ENCODE results near the gene RTTN.

The RTTN gene

GRCh38 chr18:70025580-70025979, 179.9 kb downstream of the RTTN start:
- peaks cover 19 to 59% (median 31%) of the 10 kb centered on the region in 3 donors for H3K36me3 ChIP-seq
- H3K4me3 ChIP-seq = no peak overlapping the region
- intact Hi-C loops (cut with DNase I; ENCODE audit: low total_unique reads) = no loop called here

GRCh38 chr18:70024829-70025228, 180.7 kb downstream of the RTTN start:
- H3K4me3 ChIP-seq = no peak overlapping the region
- DNase-seq = no peak
- TF ChIP-seq CTCF (IDR thresholded peaks at IDR 0.05) = no peak
- peaks cover 19 to 59% (median 30%) of the 10 kb centered on the region in 3 donors for H3K36me3 ChIP-seq
- intact Hi-C loops (cut with DNase I; ENCODE audit: low total_unique reads) = no loop called here
- peaks cover 0 to 9% (median 0%) of the 10 kb centered on the region in 4 donors for H3K4me1 ChIP-seq
- H3K27ac ChIP-seq = no peak overlapping the region
- H3K9me3 ChIP-seq = no peaks in the 10 kb centered on the region
- H3K27me3 ChIP-seq = no peaks in the 10 kb centered on the region

More at GRCh38 chr18:70025580-70025979, 179.9 kb downstream of the RTTN start:
- Histone ChIP-seq H3K27me3 (no peaks in the 10 kb centered on the region), H3K27ac (no peak overlapping the region), H3K9me3 (no peaks in the 10 kb centered on the region), H3K4me1 (peaks cover 0 to 9% (median 0%) of the 10 kb centered on the region in 4 donors)
- TF ChIP-seq CTCF (IDR thresholded peaks at IDR 0.05) = no peak
- no peak for DNase-seq

- Histone ChIP-seq H3K27ac (no peak overlapping the region), H3K27me3 (no peaks in the 10 kb centered on the region), H3K36me3 (peaks cover 19 to 55% (median 22%) of the 10 kb centered on the region in 3 donors), H3K9me3 (no peaks in the 10 kb centered on the region), H3K4me1 (peaks cover 0 to 9% (median 0%) of the 10 kb centered on the region in 4 donors), H3K4me3 (no peak overlapping the region)
- intact Hi-C loops (cut with DNase I; ENCODE audit: low total_unique reads) = no loop called here
- DNase-seq = no peak
- TF ChIP-seq CTCF (IDR thresholded peaks at IDR 0.05) = no peak
Measured at GRCh38 chr18:70024093-70024492, 181.4 kb downstream of the RTTN start.

- intact Hi-C loops (cut with DNase I; ENCODE audit: low total_unique reads) = no loop called here
- TF ChIP-seq CTCF (IDR thresholded peaks at IDR 0.05) = no peak
- no peak for DNase-seq
- Histone ChIP-seq H3K36me3 (peaks cover 14 to 45% (median 20%) of the 10 kb centered on the region in 3 donors), H3K27ac (no peak overlapping the region), H3K27me3 (no peaks in the 10 kb centered on the region), H3K4me3 (no peak overlapping the region), H3K9me3 (no peaks in the 10 kb centered on the region), H3K4me1 (peaks cover 0 to 9% (median 0%) of the 10 kb centered on the region in 4 donors)
Measured at GRCh38 chr18:70022636-70023035, 182.9 kb downstream of the RTTN start.

GRCh38 chr18:70021498-70021897, 184.0 kb downstream of the RTTN start:
- Histone ChIP-seq H3K27me3 (no peaks in the 10 kb centered on the region), H3K36me3 (peaks cover 14 to 56% (median 31%) of the 10 kb centered on the region in 3 donors), H3K4me3 (no peak overlapping the region), H3K9me3 (no peaks in the 10 kb centered on the region), H3K27ac (no peak overlapping the region), H3K4me1 (peaks cover 0 to 9% (median 0%) of the 10 kb centered on the region in 4 donors)
- intact Hi-C loops (cut with DNase I; ENCODE audit: low total_unique reads) = no loop called here
- no peak for TF ChIP-seq CTCF (IDR thresholded peaks at IDR 0.05)
- DNase-seq = no peak

- no peak overlapping the region for H3K27ac ChIP-seq
- no peak overlapping the region for H3K4me3 ChIP-seq
- TF ChIP-seq CTCF (IDR thresholded peaks at IDR 0.05) = no peak
- H3K4me1 ChIP-seq = peaks cover 0 to 9% (median 0%) of the 10 kb centered on the region in 4 donors
- H3K27me3 ChIP-seq = no peaks in the 10 kb centered on the region
- DNase-seq = no peak
- H3K9me3 ChIP-seq = no peaks in the 10 kb centered on the region
- intact Hi-C loops (cut with DNase I; ENCODE audit: low total_unique reads) = no loop called here
- H3K36me3 ChIP-seq = peaks cover 14 to 55% (median 34%) of the 10 kb centered on the region in 3 donors
Measured at GRCh38 chr18:70021043-70021442, 184.4 kb downstream of the RTTN start.
